ENCODE data around the gene ISYNA1.

Gene ISYNA1

DNA sequence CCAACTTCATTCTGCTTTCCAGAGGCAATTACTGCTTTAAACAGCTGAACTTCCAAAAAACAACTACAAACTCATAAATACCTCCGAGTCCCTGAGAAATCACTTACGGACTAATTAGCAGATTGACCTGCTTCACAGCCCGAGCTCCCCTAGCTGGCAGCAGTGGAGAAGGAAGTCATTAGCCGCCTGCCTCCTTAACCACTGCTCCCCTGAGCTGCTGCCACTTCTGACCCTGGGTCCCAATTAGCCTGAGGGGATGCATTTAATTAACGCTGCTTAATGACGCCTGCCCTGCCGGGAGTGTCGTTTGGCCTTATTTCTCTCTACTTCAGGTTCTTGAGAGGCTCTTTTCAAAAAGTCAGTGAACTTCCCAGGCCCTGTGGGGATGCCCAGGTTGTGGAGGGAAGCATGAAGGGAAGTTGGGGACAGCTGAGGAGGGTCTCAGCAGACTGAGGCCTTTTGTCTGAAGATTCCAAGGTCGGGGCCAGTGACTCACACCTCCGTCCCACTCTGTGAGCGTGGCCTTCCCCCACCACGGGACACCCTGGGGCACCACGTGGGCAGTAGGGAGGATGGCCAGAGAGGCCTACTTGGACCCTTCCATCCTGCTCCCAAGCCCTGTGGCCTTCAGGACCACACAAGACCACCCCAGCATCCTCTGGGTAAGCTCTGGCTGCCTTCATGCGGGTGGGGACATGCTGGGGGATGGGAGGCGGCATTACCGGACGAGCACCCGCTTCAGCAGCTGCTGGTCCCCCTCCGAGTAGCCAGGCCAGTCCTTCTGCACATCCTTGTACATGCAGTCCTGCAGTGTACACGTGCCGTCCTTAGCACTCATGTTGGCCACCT lies 19.8 kb upstream of the ISYNA1 start:
- Histone ChIP-seq H3K36me3 (ENCODE audit: control insufficient read depth, insufficient read depth, low read length) (peaks cover 52% of the 10 kb centered on the region), H3K27me3 (replicated peaks; ENCODE audit: control insufficient read depth, insufficient read depth, low read length) (no peaks in the 10 kb centered on the region), H3K4me3 (replicated peaks; ENCODE audit: low read depth, low read length) (no peak overlapping the region)
- TF ChIP-seq, protein P1, sequence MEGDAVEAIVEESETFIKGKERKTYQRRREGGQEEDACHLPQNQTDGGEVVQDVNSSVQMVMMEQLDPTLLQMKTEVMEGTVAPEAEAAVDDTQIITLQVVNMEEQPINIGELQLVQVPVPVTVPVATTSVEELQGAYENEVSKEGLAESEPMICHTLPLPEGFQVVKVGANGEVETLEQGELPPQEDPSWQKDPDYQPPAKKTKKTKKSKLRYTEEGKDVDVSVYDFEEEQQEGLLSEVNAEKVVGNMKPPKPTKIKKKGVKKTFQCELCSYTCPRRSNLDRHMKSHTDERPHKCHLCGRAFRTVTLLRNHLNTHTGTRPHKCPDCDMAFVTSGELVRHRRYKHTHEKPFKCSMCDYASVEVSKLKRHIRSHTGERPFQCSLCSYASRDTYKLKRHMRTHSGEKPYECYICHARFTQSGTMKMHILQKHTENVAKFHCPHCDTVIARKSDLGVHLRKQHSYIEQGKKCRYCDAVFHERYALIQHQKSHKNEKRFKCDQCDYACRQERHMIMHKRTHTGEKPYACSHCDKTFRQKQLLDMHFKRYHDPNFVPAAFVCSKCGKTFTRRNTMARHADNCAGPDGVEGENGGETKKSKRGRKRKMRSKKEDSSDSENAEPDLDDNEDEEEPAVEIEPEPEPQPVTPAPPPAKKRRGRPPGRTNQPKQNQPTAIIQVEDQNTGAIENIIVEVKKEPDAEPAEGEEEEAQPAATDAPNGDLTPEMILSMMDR (IDR thresholded peaks at IDR 0.05; ENCODE audit: insufficient read depth, low read length, poor library complexity, severe bottlenecking): no peak
- no peak for DNase-seq (ENCODE audit: extremely low read depth, insufficient read length)

DNA sequence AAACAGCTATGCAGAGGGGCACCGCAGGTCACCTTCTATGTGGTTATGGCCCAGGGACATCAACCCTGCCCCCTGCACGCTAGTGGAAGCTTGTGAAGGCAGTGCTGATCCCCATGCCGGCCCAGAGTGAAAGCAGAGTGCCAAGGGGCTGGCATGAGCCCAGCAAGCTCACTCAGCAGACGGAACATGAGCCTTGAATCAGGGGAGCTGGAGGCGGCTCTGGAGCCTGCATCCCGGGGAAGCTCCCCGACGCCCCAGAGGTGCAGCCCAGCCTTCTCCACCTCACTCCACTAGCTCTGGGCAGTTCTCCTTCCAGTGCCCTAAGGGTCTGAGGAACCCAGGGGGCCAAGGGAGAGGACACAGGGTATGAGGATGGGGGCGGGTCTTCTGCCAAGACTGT lies 19.0 kb upstream of the ISYNA1 start:
- TF ChIP-seq, protein P1 (IDR thresholded peaks at IDR 0.05; ENCODE audit: insufficient read depth, low read length, poor library complexity, severe bottlenecking): no peak
- Histone ChIP-seq H3K4me3 (replicated peaks; ENCODE audit: low read depth, low read length) (no peak overlapping the region), H3K27me3 (replicated peaks; ENCODE audit: control insufficient read depth, insufficient read depth, low read length) (no peaks in the 10 kb centered on the region), H3K36me3 (ENCODE audit: control insufficient read depth, insufficient read depth, low read length) (peaks cover 50% of the 10 kb centered on the region)
- DNase-seq (ENCODE audit: extremely low read depth, insufficient read length): no peak

DNA sequence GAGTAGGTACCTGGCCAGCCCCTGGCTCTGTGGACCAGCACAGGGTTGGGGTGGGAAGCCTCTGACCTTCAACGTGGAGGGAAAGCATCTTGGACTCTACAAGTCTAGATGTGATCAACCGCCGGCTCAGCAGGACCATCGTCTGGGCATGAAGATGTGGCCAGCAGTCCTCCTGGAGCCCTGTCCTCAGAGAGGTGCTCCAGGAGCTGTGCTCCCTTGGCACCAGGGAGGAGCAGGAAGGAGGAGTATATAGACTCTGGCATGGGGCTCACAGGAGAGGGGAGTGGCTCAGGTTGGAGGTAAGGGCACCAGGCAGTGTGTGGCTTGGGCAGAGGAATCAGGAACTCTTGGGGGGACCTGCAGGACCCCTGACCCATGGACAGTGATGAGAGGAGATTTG lies 18.3 kb upstream of the ISYNA1 start:
- Histone ChIP-seq H3K4me3 (replicated peaks; ENCODE audit: low read depth, low read length) (no peak overlapping the region), H3K27me3 (replicated peaks; ENCODE audit: control insufficient read depth, insufficient read depth, low read length) (no peaks in the 10 kb centered on the region), H3K36me3 (ENCODE audit: control insufficient read depth, insufficient read depth, low read length) (peaks cover 49% of the 10 kb centered on the region)
- DNase-seq (ENCODE audit: extremely low read depth, insufficient read length): no peak
- TF ChIP-seq, protein P1 (IDR thresholded peaks at IDR 0.05; ENCODE audit: insufficient read depth, low read length, poor library complexity, severe bottlenecking): no peak

DNA sequence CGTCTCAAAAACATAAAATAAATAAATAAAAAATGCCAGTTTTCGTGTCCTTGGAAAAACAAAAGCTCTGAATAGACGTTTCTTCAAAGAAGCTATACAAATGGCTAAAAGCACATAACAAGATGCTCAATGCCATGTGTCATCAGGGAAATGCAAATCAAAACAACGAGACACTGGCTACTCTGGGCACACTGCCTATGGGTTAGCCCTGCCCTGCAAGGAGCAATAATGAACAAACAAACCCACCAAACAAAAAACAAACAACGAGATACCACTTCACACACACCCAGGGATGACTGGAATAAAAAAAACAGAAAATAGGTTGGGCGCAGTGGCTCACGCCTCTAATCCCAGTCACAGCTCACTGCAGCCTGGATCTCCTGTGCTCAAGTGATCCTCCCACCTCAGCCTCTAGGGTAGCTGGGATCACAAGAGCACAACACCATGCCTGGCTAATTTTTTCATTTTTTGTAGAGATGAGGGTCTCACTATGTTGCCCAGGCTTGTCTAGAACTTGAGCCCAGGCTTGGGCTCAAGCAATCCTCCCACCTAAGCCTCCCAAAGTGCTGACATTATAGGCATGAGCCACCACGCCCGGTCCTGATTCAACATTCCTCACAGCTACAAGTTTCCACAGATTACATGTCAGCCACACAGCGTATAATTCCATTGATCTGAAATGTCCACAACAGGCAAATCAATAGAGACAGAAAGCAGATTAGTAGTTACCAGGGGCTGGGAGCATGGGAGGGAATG lies 15.5 kb upstream of the ISYNA1 start:
- Histone ChIP-seq H3K27me3 (replicated peaks; ENCODE audit: control insufficient read depth, insufficient read depth, low read length) (no peaks in the 10 kb centered on the region), H3K36me3 (ENCODE audit: control insufficient read depth, insufficient read depth, low read length) (peaks cover 51% of the 10 kb centered on the region), H3K4me3 (replicated peaks; ENCODE audit: low read depth, low read length) (no peak overlapping the region)
- DNase-seq (ENCODE audit: extremely low read depth, insufficient read length): no peak
- TF ChIP-seq, protein P1 (IDR thresholded peaks at IDR 0.05; ENCODE audit: insufficient read depth, low read length, poor library complexity, severe bottlenecking): no peak

DNA sequence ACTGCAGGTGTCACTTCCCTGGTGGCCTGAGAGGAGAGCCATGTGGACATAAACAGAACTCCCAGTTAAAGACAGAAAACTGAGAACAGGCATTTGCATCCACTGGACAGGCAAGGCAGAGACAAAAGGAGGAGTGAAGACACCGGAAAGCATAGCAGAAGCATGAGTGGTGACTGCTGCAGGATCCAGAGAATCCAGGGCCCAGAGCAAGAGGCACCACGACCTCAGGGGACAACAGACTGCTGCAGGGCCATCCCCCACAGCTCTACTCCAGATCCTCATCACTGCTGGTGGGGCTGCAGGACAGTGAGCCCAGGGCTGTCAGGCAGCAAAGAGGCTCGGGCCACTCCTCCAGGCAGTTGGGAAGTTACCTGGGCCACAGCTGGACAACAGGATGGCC lies 14.5 kb upstream of the ISYNA1 start:
- Histone ChIP-seq H3K4me3 (replicated peaks; ENCODE audit: low read depth, low read length) (no peak overlapping the region), H3K36me3 (ENCODE audit: control insufficient read depth, insufficient read depth, low read length) (peaks cover 47% of the 10 kb centered on the region), H3K27me3 (replicated peaks; ENCODE audit: control insufficient read depth, insufficient read depth, low read length) (no peaks in the 10 kb centered on the region)
- TF ChIP-seq, protein P1 (IDR thresholded peaks at IDR 0.05; ENCODE audit: insufficient read depth, low read length, poor library complexity, severe bottlenecking): no peak
- no peak for DNase-seq (ENCODE audit: extremely low read depth, insufficient read length)

Data from GM06990 (cell line).